ENCODE data around the gene UBTF.
A peak's percentile ranks its signal among the peaks of the same experiment; 100 is the strongest.

The UBTF gene

GRCh38 chr17:44219108-44219615 lies 313 bp downstream of the UBTF start:
- Histone ChIP-seq H3K36me3 (ENCODE audit: control insufficient read depth, low read length) (peaks cover 47% of the 10 kb centered on the region), H3K27me3 (ENCODE audit: control insufficient read depth, low read length) (no peaks in the 10 kb centered on the region), H4K20me1 (ENCODE audit: control insufficient read depth, insufficient read depth, low read depth, low read length) (no peaks in the 10 kb centered on the region), H3K79me2 (ENCODE audit: control insufficient read depth, low read length) (peaks cover 67% of the 10 kb centered on the region), H3K4me3 (ENCODE audit: low read length) (peak overlapping the region; percentile 78), H3K4me1 (ENCODE audit: control insufficient read depth, low read length) (peaks cover 44% of the 10 kb centered on the region), H3K9me3 (ENCODE audit: control insufficient read depth, insufficient read depth, low read length) (no peaks in the 10 kb centered on the region), H3K9me2 (replicated peaks; ENCODE audit: control insufficient read depth, low read length) (no peaks in the 10 kb centered on the region), H3K4me2 (ENCODE audit: low read length) (peak overlapping the region; percentile 45; the same call in 1 of the 2 replicates), H3K27ac (ENCODE audit: low read depth, low read length) (peak overlapping the region; percentile 82), H3F3A (ENCODE audit: control insufficient read depth, insufficient read depth) (peaks cover 28% of the 10 kb centered on the region)
- no peak for TF ChIP-seq EZH2phosphoT487 (IDR thresholded peaks at IDR 0.05; ENCODE audit: borderline replicate concordance, low read length)
- TF ChIP-seq CTCF (IDR thresholded peaks at IDR 0.05; ENCODE audit: low read depth, low read length, poor library complexity, severe bottlenecking) = no peak

- peaks cover 67% of the 10 kb centered on the region for H3K79me2 ChIP-seq (ENCODE audit: control insufficient read depth, low read length)
- H3K9me2 ChIP-seq (replicated peaks; ENCODE audit: control insufficient read depth, low read length) = no peaks in the 10 kb centered on the region
- H4K20me1 ChIP-seq (ENCODE audit: control insufficient read depth, insufficient read depth, low read depth, low read length) = no peaks in the 10 kb centered on the region
- peak overlapping the region; percentile 80 for H3K4me2 ChIP-seq (ENCODE audit: low read length)
- H3K4me3 ChIP-seq (ENCODE audit: low read length) = peak overlapping the region; percentile 96
- peaks cover 53% of the 10 kb centered on the region for H3K36me3 ChIP-seq (ENCODE audit: control insufficient read depth, low read length)
- H3K27me3 ChIP-seq (ENCODE audit: control insufficient read depth, low read length) = no peaks in the 10 kb centered on the region
- H3K27ac ChIP-seq (ENCODE audit: low read depth, low read length) = peak overlapping the region; percentile 82
- H3F3A ChIP-seq (ENCODE audit: control insufficient read depth, insufficient read depth) = peaks cover 28% of the 10 kb centered on the region
- H3K4me1 ChIP-seq (ENCODE audit: control insufficient read depth, low read length) = peaks cover 51% of the 10 kb centered on the region
- TF ChIP-seq EZH2phosphoT487 (IDR thresholded peaks at IDR 0.05; ENCODE audit: borderline replicate concordance, low read length) (no peak), CTCF (IDR thresholded peaks at IDR 0.05; ENCODE audit: low read depth, low read length, poor library complexity, severe bottlenecking) (peak; percentile 62)
- no peaks in the 10 kb centered on the region for H3K9me3 ChIP-seq (ENCODE audit: control insufficient read depth, insufficient read depth, low read length)
Measured at GRCh38 chr17:44218344-44219107, 949 bp downstream of the UBTF start.

GRCh38 chr17:44217738-44218343 lies 1.6 kb downstream of the UBTF start:
- Histone ChIP-seq H3K27me3 (ENCODE audit: control insufficient read depth, low read length) (no peaks in the 10 kb centered on the region), H3K27ac (ENCODE audit: low read depth, low read length) (peak overlapping the region; percentile 82), H3K9me2 (replicated peaks; ENCODE audit: control insufficient read depth, low read length) (no peaks in the 10 kb centered on the region), H3F3A (ENCODE audit: control insufficient read depth, insufficient read depth) (peaks cover 24% of the 10 kb centered on the region), H3K36me3 (ENCODE audit: control insufficient read depth, low read length) (peaks cover 60% of the 10 kb centered on the region), H3K4me1 (ENCODE audit: control insufficient read depth, low read length) (peaks cover 56% of the 10 kb centered on the region), H4K20me1 (ENCODE audit: control insufficient read depth, insufficient read depth, low read depth, low read length) (no peaks in the 10 kb centered on the region), H3K9me3 (ENCODE audit: control insufficient read depth, insufficient read depth, low read length) (no peaks in the 10 kb centered on the region), H3K4me2 (ENCODE audit: low read length) (peak overlapping the region; percentile 80), H3K4me3 (ENCODE audit: low read length) (peak overlapping the region; percentile 96), H3K79me2 (ENCODE audit: control insufficient read depth, low read length) (peaks cover 67% of the 10 kb centered on the region)
- no peak for TF ChIP-seq CTCF (IDR thresholded peaks at IDR 0.05; ENCODE audit: low read depth, low read length, poor library complexity, severe bottlenecking)
- TF ChIP-seq EZH2phosphoT487 (IDR thresholded peaks at IDR 0.05; ENCODE audit: borderline replicate concordance, low read length) = no peak
